ENCODE data around the gene CEBPE. TPM values are rescaled to one million over a fixed set of nuclear protein-coding genes. Genes with fewer than 3 reads are reported as not detected.

The CEBPE gene
- total RNA-seq, 1 donor from 2014 or later = not detected

- no peaks in the 10 kb centered on the region for H3K9me3 ChIP-seq (ENCODE audit: insufficient read depth, low read depth, low read length)
- peaks cover 34% of the 10 kb centered on the region for H3K4me1 Mint-ChIP-seq (ENCODE audit: low read depth, unreplicated experiment)
- H3K27ac Mint-ChIP-seq (ENCODE audit: unreplicated experiment) = no peak overlapping the region
- peaks cover 10% of the 10 kb centered on the region for H3K27me3 ChIP-seq (ENCODE audit: insufficient read depth, low read length)
- TF ChIP-seq CTCF (IDR thresholded peaks at IDR 0.05; ENCODE audit: insufficient read depth, low read depth, low read length) (no peak), EZH2 (IDR thresholded peaks at IDR 0.05; ENCODE audit: insufficient read depth, low read length) (no peak)
- peaks cover 9% of the 10 kb centered on the region for H3K27me3 Mint-ChIP-seq (ENCODE audit: low read depth, unreplicated experiment)
- H3K9me3 Mint-ChIP-seq (ENCODE audit: unreplicated experiment) = no peaks in the 10 kb centered on the region
- no peak for FAIRE-seq
- peaks cover 9% of the 10 kb centered on the region for H3K4me1 ChIP-seq (ENCODE audit: insufficient read depth, low read length)
- no peak overlapping the region for H2AFZ ChIP-seq (ENCODE audit: low read depth, low read length)
- no peak overlapping the region for H3K4me2 ChIP-seq (ENCODE audit: low read length)
- H3K4me3 Mint-ChIP-seq (ENCODE audit: unreplicated experiment) = no peak overlapping the region
- DNase-seq (ENCODE audit: low read depth) = peak; percentile 45
- no peaks in the 10 kb centered on the region for H3K79me2 ChIP-seq (ENCODE audit: insufficient read depth, low read length)
- no peaks in the 10 kb centered on the region for H3K36me3 Mint-ChIP-seq (ENCODE audit: low read depth, unreplicated experiment)
- no peak overlapping the region for H3K4me3 ChIP-seq (ENCODE audit: insufficient read depth, low read depth, low read length)
- no peak overlapping the region for H3K9ac ChIP-seq (ENCODE audit: low read length)
- H4K20me1 ChIP-seq (ENCODE audit: insufficient read depth, low read length) = no peaks in the 10 kb centered on the region
- no peak overlapping the region for H3K27ac ChIP-seq (ENCODE audit: low read depth, low read length)
- H3K36me3 ChIP-seq (ENCODE audit: insufficient read depth, low read length) = no peaks in the 10 kb centered on the region
Observed at GRCh38 chr14:23164250-23164649, 45.2 kb upstream of the CEBPE start.

GRCh38 chr14:23163830-23164229 is 44.8 kb upstream of the CEBPE start:
- DNase-seq (ENCODE audit: low read depth) (no peak), FAIRE-seq (no peak)
- Histone ChIP-seq H3K27ac (ENCODE audit: low read depth, low read length) (no peak overlapping the region), H3K4me3 (ENCODE audit: insufficient read depth, low read depth, low read length) (no peak overlapping the region), H3K9me3 (ENCODE audit: insufficient read depth, low read depth, low read length) (no peaks in the 10 kb centered on the region), H3K4me1 (ENCODE audit: insufficient read depth, low read length) (peaks cover 9% of the 10 kb centered on the region), H3K27me3 (ENCODE audit: insufficient read depth, low read length) (peaks cover 11% of the 10 kb centered on the region), H2AFZ (ENCODE audit: low read depth, low read length) (no peak overlapping the region), H3K79me2 (ENCODE audit: insufficient read depth, low read length) (no peaks in the 10 kb centered on the region), H4K20me1 (ENCODE audit: insufficient read depth, low read length) (no peaks in the 10 kb centered on the region), H3K36me3 (ENCODE audit: insufficient read depth, low read length) (no peaks in the 10 kb centered on the region), H3K4me2 (ENCODE audit: low read length) (no peak overlapping the region), H3K9ac (ENCODE audit: low read length) (no peak overlapping the region)
- H3K4me1 Mint-ChIP-seq (ENCODE audit: low read depth, unreplicated experiment) = peaks cover 35% of the 10 kb centered on the region
- H3K27ac Mint-ChIP-seq (ENCODE audit: unreplicated experiment) = no peak overlapping the region
- peaks cover 9% of the 10 kb centered on the region for H3K27me3 Mint-ChIP-seq (ENCODE audit: low read depth, unreplicated experiment)
- no peaks in the 10 kb centered on the region for H3K36me3 Mint-ChIP-seq (ENCODE audit: low read depth, unreplicated experiment)
- no peaks in the 10 kb centered on the region for H3K9me3 Mint-ChIP-seq (ENCODE audit: unreplicated experiment)
- TF ChIP-seq EZH2 (IDR thresholded peaks at IDR 0.05; ENCODE audit: insufficient read depth, low read length) (no peak), CTCF (IDR thresholded peaks at IDR 0.05; ENCODE audit: insufficient read depth, low read depth, low read length) (no peak)
- no peak overlapping the region for H3K4me3 Mint-ChIP-seq (ENCODE audit: unreplicated experiment)

GRCh38 chr14:23162800-23163199 is 43.7 kb upstream of the CEBPE start:
- FAIRE-seq (no peak), DNase-seq (ENCODE audit: low read depth) (no peak)
- Histone ChIP-seq H4K20me1 (ENCODE audit: insufficient read depth, low read length) (no peaks in the 10 kb centered on the region), H3K9me3 (ENCODE audit: insufficient read depth, low read depth, low read length) (no peaks in the 10 kb centered on the region), H3K27me3 (ENCODE audit: insufficient read depth, low read length) (peaks cover 12% of the 10 kb centered on the region), H2AFZ (ENCODE audit: low read depth, low read length) (no peak overlapping the region), H3K4me2 (ENCODE audit: low read length) (no peak overlapping the region), H3K79me2 (ENCODE audit: insufficient read depth, low read length) (no peaks in the 10 kb centered on the region), H3K4me1 (ENCODE audit: insufficient read depth, low read length) (peaks cover 9% of the 10 kb centered on the region), H3K27ac (ENCODE audit: low read depth, low read length) (no peak overlapping the region), H3K4me3 (ENCODE audit: insufficient read depth, low read depth, low read length) (no peak overlapping the region), H3K36me3 (ENCODE audit: insufficient read depth, low read length) (no peaks in the 10 kb centered on the region), H3K9ac (ENCODE audit: low read length) (no peak overlapping the region)
- H3K27ac Mint-ChIP-seq (ENCODE audit: unreplicated experiment) = no peak overlapping the region
- H3K4me3 Mint-ChIP-seq (ENCODE audit: unreplicated experiment) = no peak overlapping the region
- H3K36me3 Mint-ChIP-seq (ENCODE audit: low read depth, unreplicated experiment) = no peaks in the 10 kb centered on the region
- H3K4me1 Mint-ChIP-seq (ENCODE audit: low read depth, unreplicated experiment) = peaks cover 35% of the 10 kb centered on the region
- no peaks in the 10 kb centered on the region for H3K9me3 Mint-ChIP-seq (ENCODE audit: unreplicated experiment)
- peaks cover 10% of the 10 kb centered on the region for H3K27me3 Mint-ChIP-seq (ENCODE audit: low read depth, unreplicated experiment)
- TF ChIP-seq EZH2 (IDR thresholded peaks at IDR 0.05; ENCODE audit: insufficient read depth, low read length) (no peak), CTCF (IDR thresholded peaks at IDR 0.05; ENCODE audit: insufficient read depth, low read depth, low read length) (no peak)

Data from astrocyte (in vitro differentiated cells and primary cell).